Measurements from ENCODE around the gene JSRP1. TPM values are rescaled to one million over a fixed set of nuclear protein-coding genes. Genes with fewer than 3 reads are reported as not detected.

Gene JSRP1
- total and polyA plus RNA-seq, 4 donors = 0.25 to 0.45 (median 0.39) TPM; not detected in 1

DNA sequence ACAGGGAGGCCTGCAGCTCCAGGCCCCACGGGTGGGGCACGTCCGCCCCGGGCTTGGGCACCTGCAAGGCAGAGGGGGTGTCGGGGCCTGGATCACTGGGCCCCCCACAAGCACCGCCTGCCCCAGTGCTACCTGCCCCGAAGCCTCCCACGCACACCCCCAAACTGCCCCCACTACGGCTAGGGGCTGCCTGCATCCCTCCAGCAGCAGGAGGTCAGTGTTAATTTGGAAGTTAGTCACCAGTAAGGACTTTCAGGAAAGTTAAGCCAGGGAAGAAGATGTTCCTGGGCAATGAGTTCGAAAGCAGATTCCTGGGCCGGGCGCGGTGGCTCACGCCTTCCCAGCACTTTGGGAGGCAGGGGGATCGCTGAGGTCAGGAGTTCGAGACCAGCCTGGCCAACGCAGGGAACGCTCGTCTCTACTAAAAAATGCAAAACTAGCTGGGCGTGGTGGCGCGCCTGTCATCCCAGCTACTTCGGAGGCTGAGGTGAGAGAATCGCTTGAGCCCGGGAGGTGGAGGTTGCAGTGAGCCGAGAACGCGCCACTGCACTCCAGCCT is 20.3 kb upstream of the JSRP1 start:
- H3K27ac ChIP-seq (ENCODE audit: low read depth in 1 of 2, low read length in 2 of 2) = no peak overlapping the region

DNA sequence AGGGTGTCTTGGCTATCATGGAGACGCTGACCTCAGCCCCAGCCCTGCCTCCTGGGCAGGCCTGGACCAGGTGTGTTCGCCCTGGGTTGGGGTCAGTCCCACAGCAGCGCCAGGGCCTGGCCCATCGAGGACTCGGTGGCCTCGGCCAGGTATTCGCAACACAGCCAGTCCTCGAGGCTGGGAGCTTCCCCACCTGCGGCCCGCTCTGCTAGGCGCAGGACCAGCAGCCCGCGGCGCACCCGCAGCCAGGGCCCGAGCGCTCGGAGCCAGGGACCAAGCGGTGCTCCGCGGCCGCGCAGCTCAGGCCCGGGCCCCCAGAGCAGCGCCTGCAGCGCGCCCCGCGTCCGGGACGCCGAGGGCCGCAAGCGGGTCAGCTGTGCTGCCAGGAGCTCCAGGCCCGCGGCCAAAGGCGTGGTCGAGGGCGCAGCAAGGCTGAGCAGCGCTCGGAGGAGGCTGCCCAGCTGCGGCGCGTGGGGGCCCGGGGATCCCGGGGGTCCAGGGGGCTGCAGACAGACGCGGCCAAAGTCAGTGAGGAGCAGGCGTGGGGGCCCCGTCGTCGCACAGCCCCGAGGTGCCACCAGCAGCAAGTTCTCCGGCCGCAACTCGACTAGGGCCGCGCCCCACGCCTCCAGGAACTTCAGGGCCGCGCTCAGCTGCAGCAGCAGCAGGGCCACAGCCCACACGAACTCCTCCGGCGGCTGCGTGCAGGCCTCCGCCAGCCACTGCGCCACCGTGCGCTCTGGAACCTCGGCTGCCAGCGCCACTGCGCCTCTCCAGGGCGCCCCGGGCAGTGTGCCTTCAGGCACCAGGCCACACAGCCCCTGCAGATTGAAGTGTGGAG is 19.6 kb upstream of the JSRP1 start:
- H3K4me1 ChIP-seq (ENCODE audit: control insufficient read depth in 4 of 4, insufficient read depth in 4 of 4, low read length in 3 of 4) = peaks cover 10 to 38% (median 32%) of the 10 kb centered on the region in 4 donors
- no peaks in the 10 kb centered on the region for H3K27me3 ChIP-seq (ENCODE audit: control insufficient read depth in 4 of 4, insufficient read depth in 4 of 4, low read length in 3 of 4)
- H3K9me3 ChIP-seq (ENCODE audit: control insufficient read depth in 4 of 4, low read length in 3 of 4) = no peaks in the 10 kb centered on the region
- no peak for TF ChIP-seq RXRA (IDR thresholded peaks at IDR 0.05)
- no peak for TF ChIP-seq NR2F2 (IDR thresholded peaks at IDR 0.05)
- 81% methylated on average over 74 of the region's 74 CpGs for WGBS
- no peak overlapping the region for H3K27ac ChIP-seq (ENCODE audit: low read depth in 1 of 2, low read length in 2 of 2)
- DNase-seq (ENCODE audit: low spot score) = no peak
- peaks cover 4 to 9% (median 8%) of the 10 kb centered on the region in 4 donors for H3K36me3 ChIP-seq (ENCODE audit: control insufficient read depth in 4 of 4, insufficient read depth in 3 of 4, low read depth in 1 of 4, low read length in 3 of 4)
- H3K9ac ChIP-seq (ENCODE audit: low read depth in 1 of 2, low read length in 2 of 2) = no peak overlapping the region
- no peak overlapping the region for H3K4me3 ChIP-seq (ENCODE audit: low read depth in 1 of 3, low read length in 3 of 3)

More for the DNA sequence above, 20.3 kb upstream of the JSRP1 start:
- TF ChIP-seq JUND (IDR thresholded peaks at IDR 0.05) = no peak
- no peak for TF ChIP-seq GABPA (IDR thresholded peaks at IDR 0.05 in 1 of 2, conservative IDR thresholded peaks at IDR 0.05 in 1 of 2)
- TF ChIP-seq, protein P1, sequence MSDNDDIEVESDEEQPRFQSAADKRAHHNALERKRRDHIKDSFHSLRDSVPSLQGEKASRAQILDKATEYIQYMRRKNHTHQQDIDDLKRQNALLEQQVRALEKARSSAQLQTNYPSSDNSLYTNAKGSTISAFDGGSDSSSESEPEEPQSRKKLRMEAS (IDR thresholded peaks at IDR 0.05) = no peak
- no peak for TF ChIP-seq NR2F2 (IDR thresholded peaks at IDR 0.05)
- 93% methylated on average over 28 of the region's 28 CpGs for WGBS
- H3K4me3 ChIP-seq (ENCODE audit: low read depth in 1 of 3, low read length in 3 of 3) = no peak overlapping the region
- H3K9ac ChIP-seq (ENCODE audit: low read depth in 1 of 2, low read length in 2 of 2) = no peak overlapping the region
- DNase-seq (ENCODE audit: low spot score) = no peak
- H3K27me3 ChIP-seq (ENCODE audit: control insufficient read depth in 4 of 4, insufficient read depth in 4 of 4, low read length in 3 of 4) = no peaks in the 10 kb centered on the region
- peaks cover 10 to 34% (median 27%) of the 10 kb centered on the region in 4 donors for H3K4me1 ChIP-seq (ENCODE audit: control insufficient read depth in 4 of 4, insufficient read depth in 4 of 4, low read length in 3 of 4)
- peaks cover 4 to 9% (median 8%) of the 10 kb centered on the region in 4 donors for H3K36me3 ChIP-seq (ENCODE audit: control insufficient read depth in 4 of 4, insufficient read depth in 3 of 4, low read depth in 1 of 4, low read length in 3 of 4)
- H3K9me3 ChIP-seq (ENCODE audit: control insufficient read depth in 4 of 4, low read length in 3 of 4) = no peaks in the 10 kb centered on the region

DNA sequence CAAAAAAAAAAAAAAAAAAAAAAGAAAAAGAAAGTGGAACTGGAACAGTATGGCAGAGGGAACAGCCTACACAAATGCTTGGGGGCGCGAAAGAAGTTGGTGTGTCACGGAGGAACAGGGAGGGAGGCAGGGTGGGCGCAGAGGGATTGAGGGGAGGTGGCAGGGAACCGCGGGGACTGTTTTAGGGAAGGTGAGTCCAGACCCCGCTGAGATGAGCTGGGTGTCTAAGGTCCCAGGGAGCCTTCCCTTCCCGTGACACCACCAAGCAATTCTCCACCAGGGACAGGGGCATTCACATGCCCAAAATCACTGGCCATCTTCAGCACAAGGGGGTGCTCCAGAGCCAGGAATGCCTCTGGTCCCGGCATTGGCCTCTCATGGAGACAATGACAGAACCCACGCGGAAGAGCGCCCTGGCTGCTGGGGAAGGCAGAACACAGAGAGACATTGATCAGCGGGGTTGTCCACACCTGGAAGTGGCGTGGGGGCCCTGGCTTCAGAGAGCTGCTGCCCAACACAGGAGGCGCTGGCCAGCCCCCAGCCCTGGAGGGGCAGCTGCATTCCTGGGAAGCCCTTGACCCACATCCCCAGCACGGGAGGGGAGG is 18.8 kb upstream of the JSRP1 start:
- H3K27me3 ChIP-seq (ENCODE audit: control insufficient read depth in 4 of 4, insufficient read depth in 4 of 4, low read length in 3 of 4) = no peaks in the 10 kb centered on the region
- DNase-seq (ENCODE audit: low spot score) = peak; percentile 64
- TF ChIP-seq NR2F2 (IDR thresholded peaks at IDR 0.05) (no peak), RXRA (IDR thresholded peaks at IDR 0.05) (no peak), GABPA (IDR thresholded peaks at IDR 0.05 in 1 of 2, conservative IDR thresholded peaks at IDR 0.05 in 1 of 2) (no peak), HNF4G (IDR thresholded peaks at IDR 0.05) (no peak), TAF1 (conservative IDR thresholded peaks at IDR 0.05) (no peak), RAD21 (IDR thresholded peaks at IDR 0.05) (peak; percentile 75 to 84), SP1 (IDR thresholded peaks at IDR 0.05) (no peak)
- TF ChIP-seq, protein P2, sequence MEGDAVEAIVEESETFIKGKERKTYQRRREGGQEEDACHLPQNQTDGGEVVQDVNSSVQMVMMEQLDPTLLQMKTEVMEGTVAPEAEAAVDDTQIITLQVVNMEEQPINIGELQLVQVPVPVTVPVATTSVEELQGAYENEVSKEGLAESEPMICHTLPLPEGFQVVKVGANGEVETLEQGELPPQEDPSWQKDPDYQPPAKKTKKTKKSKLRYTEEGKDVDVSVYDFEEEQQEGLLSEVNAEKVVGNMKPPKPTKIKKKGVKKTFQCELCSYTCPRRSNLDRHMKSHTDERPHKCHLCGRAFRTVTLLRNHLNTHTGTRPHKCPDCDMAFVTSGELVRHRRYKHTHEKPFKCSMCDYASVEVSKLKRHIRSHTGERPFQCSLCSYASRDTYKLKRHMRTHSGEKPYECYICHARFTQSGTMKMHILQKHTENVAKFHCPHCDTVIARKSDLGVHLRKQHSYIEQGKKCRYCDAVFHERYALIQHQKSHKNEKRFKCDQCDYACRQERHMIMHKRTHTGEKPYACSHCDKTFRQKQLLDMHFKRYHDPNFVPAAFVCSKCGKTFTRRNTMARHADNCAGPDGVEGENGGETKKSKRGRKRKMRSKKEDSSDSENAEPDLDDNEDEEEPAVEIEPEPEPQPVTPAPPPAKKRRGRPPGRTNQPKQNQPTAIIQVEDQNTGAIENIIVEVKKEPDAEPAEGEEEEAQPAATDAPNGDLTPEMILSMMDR (IDR thresholded peaks at IDR 0.05; ENCODE audit: low read depth, low read length, missing input control) = peak; percentile 55
- TF ChIP-seq, protein P1 (IDR thresholded peaks at IDR 0.05) = no peak
- H3K9ac ChIP-seq (ENCODE audit: low read depth in 1 of 2, low read length in 2 of 2) = no peak overlapping the region
- WGBS = 65% methylated on average over 16 of the region's 16 CpGs
- peaks cover 4 to 9% (median 8%) of the 10 kb centered on the region in 4 donors for H3K36me3 ChIP-seq (ENCODE audit: control insufficient read depth in 4 of 4, insufficient read depth in 3 of 4, low read depth in 1 of 4, low read length in 3 of 4)
- no peaks in the 10 kb centered on the region for H3K9me3 ChIP-seq (ENCODE audit: control insufficient read depth in 4 of 4, low read length in 3 of 4)
- no peak overlapping the region for H3K4me3 ChIP-seq (ENCODE audit: low read depth in 1 of 3, low read length in 3 of 3)
- H3K27ac ChIP-seq (ENCODE audit: low read depth in 1 of 2, low read length in 2 of 2) = no peak overlapping the region
- peaks cover 10 to 38% (median 32%) of the 10 kb centered on the region in 4 donors for H3K4me1 ChIP-seq (ENCODE audit: control insufficient read depth in 4 of 4, insufficient read depth in 4 of 4, low read length in 3 of 4)
